ENCODE data around the gene METTL1. TPM values are rescaled to one million over a fixed set of nuclear protein-coding genes. Genes with fewer than 3 reads are reported as not detected.

METTL1 gene
- total and polyA plus RNA-seq, 9 of the 15 experiments (the other 6 are each of a cell fraction or from before 2014, with no cell fraction given) = 12.6 to 65.9 (median 39.2) TPM

DNA sequence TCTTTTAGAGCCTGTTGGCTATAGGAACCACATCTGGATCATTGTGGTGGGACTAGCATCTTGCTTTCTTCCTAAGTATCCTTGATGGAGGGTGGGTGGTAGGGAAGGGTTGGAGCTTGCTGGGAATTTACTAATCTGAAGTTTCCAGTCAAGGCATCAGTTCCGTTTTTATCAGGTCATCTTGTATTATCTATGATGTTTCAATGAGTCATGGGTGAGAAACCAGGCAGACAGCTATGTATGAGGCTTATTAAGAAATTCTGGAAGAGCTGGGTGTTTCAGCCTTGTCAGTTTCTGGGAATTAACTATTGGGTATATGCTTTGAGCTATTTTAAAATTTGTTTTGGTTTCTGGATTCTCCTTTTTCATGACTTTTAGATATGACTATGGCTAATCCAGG lies 22.0 kb upstream of the METTL1 start (continued):
- peak; percentile 66 for TF ChIP-seq SMARCA4 (IDR thresholded peaks at IDR 0.05)
- TF ChIP-seq SMARCE1 (IDR thresholded peaks at IDR 0.05) = peak; percentile 70; the same call in 1 of the 2 replicates
- TF ChIP-seq ARID1B (IDR thresholded peaks at IDR 0.05) = peak; percentile 68
- TF ChIP-seq, protein P1, sequence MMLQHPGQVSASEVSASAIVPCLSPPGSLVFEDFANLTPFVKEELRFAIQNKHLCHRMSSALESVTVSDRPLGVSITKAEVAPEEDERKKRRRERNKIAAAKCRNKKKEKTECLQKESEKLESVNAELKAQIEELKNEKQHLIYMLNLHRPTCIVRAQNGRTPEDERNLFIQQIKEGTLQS (IDR thresholded peaks at IDR 0.05) = peak; percentile 67
- TF ChIP-seq, protein P1 (CRISPR knock-in tag; conservative IDR thresholded peaks at IDR 0.05) = no peak
- no peak for TF ChIP-seq ZNF12 (CRISPR knock-in tag; IDR thresholded peaks at IDR 0.05)

DNA sequence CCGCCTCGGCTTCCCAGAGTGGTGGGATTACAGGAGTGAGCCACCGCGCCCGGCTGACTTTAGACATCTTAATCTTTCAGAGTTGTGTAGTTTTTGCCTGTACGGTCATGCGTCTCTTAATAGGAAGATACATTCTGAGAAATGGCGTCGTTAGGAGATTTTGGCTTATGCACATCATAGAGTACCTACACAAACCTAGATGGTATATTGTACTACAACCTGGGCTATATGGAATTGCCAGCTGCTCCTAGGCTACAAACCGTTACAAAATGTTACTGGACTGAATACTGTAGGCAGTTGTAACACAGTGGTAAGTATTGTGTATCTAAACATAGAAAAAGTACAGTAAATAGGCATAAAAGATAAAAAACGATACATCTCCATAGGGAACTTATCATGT lies 12.0 kb upstream of the METTL1 start:
- FAIRE-seq (no peak), ATAC-seq (no peak), DNase-seq (ENCODE audit: extremely low read depth in 1 of 4, low spot score in 3 of 4) (no peak)
- H3K36me3 ChIP-seq (ENCODE audit: control insufficient read depth, insufficient read depth, low read length) = peaks cover 57% of the 10 kb centered on the region
- H3K9me1 ChIP-seq (ENCODE audit: control insufficient read depth, insufficient read depth, low read length) = no peaks in the 10 kb centered on the region
- no peak overlapping the region for H3K4me3 ChIP-seq
- no peaks in the 10 kb centered on the region for H3K9me3 ChIP-seq (replicated peaks; ENCODE audit: control insufficient read depth, insufficient read depth, low read depth, low read length)
- H3K27ac ChIP-seq (ENCODE audit: extremely low read depth, low read depth, low read length) = no peak overlapping the region
- 74% methylated on average over 10 of the region's 11 CpGs for WGBS (ENCODE audit: insufficient coverage, low coverage, missing lambda C conversion rate)
- ChIA-PET POLR2A (interaction anchor here (1.0 to 1.3 kb wide), 4 partner anchors 11 to 27 kb away, joined by 3 to 5 read pairs (median 4); partner anchors contain the start of gene CYP27B1), CTCF (ENCODE audit: low intra/inter-chr PET ratio) (interaction anchor here (1.9 kb wide), 1 partner anchor 120 kb away, joined by 14 read pairs; no protein-coding TSS in a partner anchor)
- in situ Hi-C loops (cut with MboI) (no loop called here), intact Hi-C loops (cut with micrococcal nuclease) (no loop called here)
- peak overlapping the region; percentile 96 for H3K4me2 ChIP-seq (ENCODE audit: insufficient read depth, low read length)
- peak overlapping the region in 1 of 2 experiments; percentile 99; a peak in 1 of 4 replicates for H3K9ac ChIP-seq (ENCODE audit: insufficient read depth in 1 of 2, low read depth in 2 of 2, low read length in 2 of 2)
- no peaks in the 10 kb centered on the region for H3K27me3 ChIP-seq (ENCODE audit: control insufficient read depth in 2 of 2, insufficient read depth in 2 of 2, low read length in 2 of 2)
- no peak overlapping the region for H2AFZ ChIP-seq (ENCODE audit: low read depth, low read length)
- TSS peak; percentile 56 for BruUV-seq (replicated peaks)
- no peak for TF ChIP-seq ZNF584 (CRISPR knock-in tag; IDR thresholded peaks at IDR 0.05; ENCODE audit: low read depth)
- no peak for TF ChIP-seq RCOR1 (IDR thresholded peaks at IDR 0.05; ENCODE audit: borderline replicate concordance in 1 of 2, low read depth in 2 of 2, low read length in 2 of 2)
- TF ChIP-seq, protein P2, sequence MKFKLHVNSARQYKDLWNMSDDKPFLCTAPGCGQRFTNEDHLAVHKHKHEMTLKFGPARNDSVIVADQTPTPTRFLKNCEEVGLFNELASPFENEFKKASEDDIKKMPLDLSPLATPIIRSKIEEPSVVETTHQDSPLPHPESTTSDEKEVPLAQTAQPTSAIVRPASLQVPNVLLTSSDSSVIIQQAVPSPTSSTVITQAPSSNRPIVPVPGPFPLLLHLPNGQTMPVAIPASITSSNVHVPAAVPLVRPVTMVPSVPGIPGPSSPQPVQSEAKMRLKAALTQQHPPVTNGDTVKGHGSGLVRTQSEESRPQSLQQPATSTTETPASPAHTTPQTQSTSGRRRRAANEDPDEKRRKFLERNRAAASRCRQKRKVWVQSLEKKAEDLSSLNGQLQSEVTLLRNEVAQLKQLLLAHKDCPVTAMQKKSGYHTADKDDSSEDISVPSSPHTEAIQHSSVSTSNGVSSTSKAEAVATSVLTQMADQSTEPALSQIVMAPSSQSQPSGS (CRISPR knock-in tag; IDR thresholded peaks at IDR 0.05) = no peak
- no peak for TF ChIP-seq NFATC3 (IDR thresholded peaks at IDR 0.05)
- TF ChIP-seq PYGO2 (tag; IDR thresholded peaks at IDR 0.05) = no peak
- no peak for TF ChIP-seq MAFK (IDR thresholded peaks at IDR 0.05; ENCODE audit: low read length)
- TF ChIP-seq GATAD2B (IDR thresholded peaks at IDR 0.05; ENCODE audit: borderline replicate concordance) = no peak
- H3K79me2 ChIP-seq (ENCODE audit: control insufficient read depth, insufficient read depth, low read length) = peaks cover 28% of the 10 kb centered on the region
- H3K4me1 ChIP-seq (replicated peaks in 1 of 2; ENCODE audit: control insufficient read depth in 2 of 2, insufficient read depth in 2 of 2, low read length in 2 of 2) = peaks cover 8 to 12% of the 10 kb centered on the region in 2 experiments; a peak in 4 of 5 replicates
- no peaks in the 10 kb centered on the region for H4K20me1 ChIP-seq (replicated peaks; ENCODE audit: control insufficient read depth, insufficient read depth, low read length)

Measured in K562 (cell line).